Breast epithelium (tissue), 3 donors: ENCODE results near the gene ABCB8.

ENCODE experiments used
- POLR2AphosphoS5 ChIP-seq, 3 donors: sonication (generic); formaldehyde crosslinking; IDR thresholded peaks; one replicate each; pipeline ENCODE4 v1.6.1; 2017; ENCODE audit warnings: antibody characterized with exemption in 3 of 3
- TF ChIP-seq, protein P1 (sequence below), 3 donors: fragments of 450-650 bp; IDR thresholded peaks; one replicate each; pipeline ENCODE4 v1.5.1; 2016 to 2017; ENCODE audit warnings: antibody characterized with exemption in 3 of 3, mild to moderate bottlenecking in 3 of 3, moderate library complexity in 3 of 3

DNA sequence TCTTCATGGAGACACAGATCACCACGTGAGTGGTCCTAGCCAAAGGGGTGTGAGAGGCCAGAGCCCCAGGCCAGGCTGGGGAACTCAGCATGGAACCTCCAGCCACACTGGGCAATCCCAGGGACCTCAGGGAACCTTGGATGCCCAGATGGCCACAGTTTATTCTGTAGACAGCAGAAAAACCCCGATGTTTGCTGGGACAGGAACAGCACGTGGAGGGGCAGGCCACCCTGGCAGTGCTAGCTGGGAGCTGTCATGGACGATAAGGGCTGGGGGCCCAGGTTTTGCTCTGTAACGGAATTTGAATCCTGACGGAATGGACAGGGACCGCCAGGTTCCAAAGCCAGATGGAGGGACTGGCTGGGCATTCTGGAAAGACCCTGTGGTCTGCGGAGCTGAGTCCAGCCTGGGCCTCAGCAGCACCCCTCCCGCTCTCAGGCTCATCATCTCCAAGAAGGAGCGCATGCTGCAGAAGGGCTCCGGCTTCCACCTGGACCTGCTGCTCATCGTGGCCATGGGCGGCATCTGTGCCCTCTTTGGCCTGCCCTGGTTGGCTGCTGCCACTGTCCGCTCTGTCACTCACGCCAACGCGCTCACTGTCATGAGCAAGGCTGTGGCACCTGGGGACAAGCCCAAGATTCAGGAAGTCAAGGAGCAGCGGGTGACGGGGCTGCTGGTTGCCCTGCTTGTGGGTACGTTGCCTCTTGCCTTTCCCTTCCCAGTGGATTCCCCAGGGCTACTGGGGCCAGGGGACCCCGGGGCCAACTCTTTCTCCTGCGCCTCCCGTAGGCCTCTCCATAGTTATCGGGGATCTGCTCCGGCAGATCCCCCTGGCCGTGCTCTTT, 46.8 kb downstream of the ABCB8 start:
- TF ChIP-seq, protein P1, sequence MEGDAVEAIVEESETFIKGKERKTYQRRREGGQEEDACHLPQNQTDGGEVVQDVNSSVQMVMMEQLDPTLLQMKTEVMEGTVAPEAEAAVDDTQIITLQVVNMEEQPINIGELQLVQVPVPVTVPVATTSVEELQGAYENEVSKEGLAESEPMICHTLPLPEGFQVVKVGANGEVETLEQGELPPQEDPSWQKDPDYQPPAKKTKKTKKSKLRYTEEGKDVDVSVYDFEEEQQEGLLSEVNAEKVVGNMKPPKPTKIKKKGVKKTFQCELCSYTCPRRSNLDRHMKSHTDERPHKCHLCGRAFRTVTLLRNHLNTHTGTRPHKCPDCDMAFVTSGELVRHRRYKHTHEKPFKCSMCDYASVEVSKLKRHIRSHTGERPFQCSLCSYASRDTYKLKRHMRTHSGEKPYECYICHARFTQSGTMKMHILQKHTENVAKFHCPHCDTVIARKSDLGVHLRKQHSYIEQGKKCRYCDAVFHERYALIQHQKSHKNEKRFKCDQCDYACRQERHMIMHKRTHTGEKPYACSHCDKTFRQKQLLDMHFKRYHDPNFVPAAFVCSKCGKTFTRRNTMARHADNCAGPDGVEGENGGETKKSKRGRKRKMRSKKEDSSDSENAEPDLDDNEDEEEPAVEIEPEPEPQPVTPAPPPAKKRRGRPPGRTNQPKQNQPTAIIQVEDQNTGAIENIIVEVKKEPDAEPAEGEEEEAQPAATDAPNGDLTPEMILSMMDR (IDR thresholded peaks at IDR 0.05) = no peak
- no peak for TF ChIP-seq POLR2AphosphoS5 (IDR thresholded peaks at IDR 0.05)
